ENCODE data around the gene MINDY4B.

- no peak for TF ChIP-seq CREB1 (CRISPR knock-in tag; IDR thresholded peaks at IDR 0.05; ENCODE audit: low read depth)
- no peak for TF ChIP-seq EZH2phosphoT487 (IDR thresholded peaks at IDR 0.05; ENCODE audit: unreplicated experiment)
Observed at GRCh38 chr3:150889106-150889505, 16.1 kb downstream of the MINDY4B start.

Data from GM23338 (cell line).